HT-29 (cell line): ENCODE data around the gene PCIF1. TPM values are rescaled to one million over a fixed set of nuclear protein-coding genes. Genes with fewer than 3 reads are reported as not detected.

Experiments used
- DNase-seq: peaks from one replicate; pipeline ENCODE4 v3.0.0-alpha.2; 2015; ENCODE audit warnings: low spot score
- total RNA-seq: library from RNA; depleted of rRNA; stranded (reverse); fragments of >200 nt; shearing (Covaris generic); gene quantifications from 2 replicates; pipeline ENCODE4 v1.2.3, GENCODE V29; 2014

PCIF1 gene
- total RNA-seq, 1 experiment from 2014 or later = 31.7 TPM

DNA sequence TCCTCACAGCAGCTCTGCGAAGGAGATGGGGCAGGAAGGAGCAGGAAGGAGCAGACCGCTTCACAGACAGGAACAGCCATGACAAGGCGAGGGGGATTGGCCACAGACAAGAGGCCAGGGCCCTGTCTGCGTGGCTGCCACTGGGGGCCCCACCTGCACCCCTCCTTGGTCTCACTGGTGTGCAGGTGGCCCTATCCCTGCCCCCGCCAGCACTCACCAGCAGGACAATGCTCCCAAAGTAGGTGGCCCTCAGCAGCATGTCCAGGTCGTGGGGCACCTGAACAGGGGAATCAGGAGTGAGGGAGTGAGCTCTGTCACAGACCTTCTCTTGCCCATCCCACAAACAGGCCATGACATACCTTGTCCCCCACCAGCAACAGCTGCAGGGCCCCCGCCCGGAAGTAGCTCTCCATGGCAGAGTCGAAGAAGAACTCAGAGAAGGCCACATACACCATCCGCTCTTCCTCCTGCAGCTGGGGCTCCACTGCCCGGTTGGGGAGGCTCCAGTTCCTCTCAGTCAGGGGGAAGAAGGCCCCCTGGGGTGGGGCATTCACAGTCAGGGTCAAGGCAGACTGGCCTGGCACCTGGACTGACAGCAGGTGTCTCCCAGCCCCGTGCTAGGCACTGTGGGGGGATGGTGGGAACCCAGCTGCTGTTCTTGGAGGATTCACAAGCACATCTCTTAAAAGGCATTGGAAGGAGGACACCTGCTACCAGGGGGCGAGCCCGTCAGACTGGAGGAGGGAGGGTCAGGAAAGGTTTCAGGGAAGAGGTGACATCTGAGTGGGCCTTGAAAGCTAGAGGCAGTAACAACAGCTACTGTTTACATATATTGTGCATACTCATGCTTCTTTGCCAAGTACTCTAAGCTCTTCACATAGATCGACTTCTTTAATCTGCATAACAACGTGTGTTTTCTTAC lies 29.6 kb upstream of the PCIF1 start:
- DNase-seq = no peak

DNA sequence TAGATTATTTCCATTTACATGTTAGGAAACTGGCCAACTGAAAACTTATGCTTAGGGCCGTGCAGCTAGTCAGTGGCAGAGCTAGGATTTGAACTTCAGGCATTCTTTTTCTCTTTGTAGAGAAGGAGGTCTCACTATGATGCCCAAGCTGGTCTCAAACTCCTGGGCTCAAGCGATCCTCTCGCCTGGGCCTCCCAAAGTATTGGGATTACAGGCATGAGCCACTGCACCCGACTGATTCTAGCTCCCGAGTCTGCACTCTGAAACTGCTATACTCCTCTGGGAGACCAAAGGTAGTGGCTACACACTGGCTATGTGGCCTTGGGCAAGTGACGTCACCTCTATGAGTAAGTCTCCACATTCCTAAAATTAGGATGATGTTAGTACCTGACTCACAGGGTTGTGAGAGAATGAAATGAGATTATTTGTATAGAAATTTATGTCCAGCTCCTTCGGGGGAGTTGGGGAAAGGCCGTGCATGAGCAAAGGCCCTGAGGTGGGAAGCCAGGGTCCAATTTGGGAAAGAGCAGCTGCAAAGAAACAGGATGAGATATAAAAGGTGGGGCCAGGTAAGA lies 28.9 kb upstream of the PCIF1 start:
- DNase-seq = no peak

DNA sequence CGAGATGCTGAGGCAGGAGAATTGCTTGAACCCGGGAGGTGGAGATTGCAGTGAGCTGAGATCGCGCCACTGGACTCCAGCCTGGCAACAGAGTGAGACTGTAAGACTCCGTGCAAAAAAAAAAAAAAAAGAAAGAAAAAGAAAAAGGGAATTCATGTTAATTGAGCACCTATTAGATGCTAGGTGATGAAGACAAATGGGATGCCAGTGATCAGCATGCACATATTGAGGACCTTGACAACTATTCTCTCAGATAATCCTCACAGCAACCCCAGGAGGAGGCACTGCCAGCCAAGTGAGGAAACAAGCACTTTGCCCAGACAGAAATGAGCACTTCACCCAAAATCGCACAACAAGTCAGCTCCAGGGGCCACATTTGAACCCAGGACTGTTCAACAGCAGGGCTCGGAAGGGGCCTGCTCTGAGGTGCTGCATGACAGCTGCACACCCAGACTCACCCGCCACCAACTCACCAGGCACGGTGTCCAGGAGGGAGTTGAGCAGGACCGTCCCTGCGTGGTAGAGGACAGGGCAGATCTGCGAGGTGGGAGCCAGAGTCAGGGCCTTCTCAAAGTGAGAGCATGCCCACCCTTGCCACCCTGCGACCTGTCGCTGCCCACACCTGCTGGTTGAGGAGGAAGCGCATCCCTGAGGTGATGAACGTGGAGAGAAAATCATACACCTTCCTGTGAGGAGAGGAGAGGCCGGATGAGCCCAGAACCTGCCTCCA lies 27.1 kb upstream of the PCIF1 start:
- no peak for DNase-seq

DNA sequence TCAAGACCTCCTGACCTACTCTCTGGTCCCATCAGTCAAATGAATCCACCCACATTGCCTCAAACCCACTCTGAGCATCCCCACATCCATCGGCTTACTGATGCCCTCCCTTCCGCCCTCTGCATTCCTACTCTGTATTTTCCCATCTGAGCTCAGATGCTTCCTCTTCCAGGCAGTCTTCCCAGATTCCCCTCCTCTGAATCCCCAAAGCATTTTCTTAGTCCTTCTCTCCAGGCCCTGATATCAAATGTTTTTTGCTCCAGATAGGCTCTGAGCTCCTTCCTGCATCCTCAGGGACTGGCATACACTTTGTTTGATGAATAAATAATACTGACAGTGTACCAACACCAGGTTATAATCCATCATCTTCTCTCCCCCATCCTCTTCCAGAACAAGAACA lies 26.4 kb upstream of the PCIF1 start:
- DNase-seq = no peak

DNA sequence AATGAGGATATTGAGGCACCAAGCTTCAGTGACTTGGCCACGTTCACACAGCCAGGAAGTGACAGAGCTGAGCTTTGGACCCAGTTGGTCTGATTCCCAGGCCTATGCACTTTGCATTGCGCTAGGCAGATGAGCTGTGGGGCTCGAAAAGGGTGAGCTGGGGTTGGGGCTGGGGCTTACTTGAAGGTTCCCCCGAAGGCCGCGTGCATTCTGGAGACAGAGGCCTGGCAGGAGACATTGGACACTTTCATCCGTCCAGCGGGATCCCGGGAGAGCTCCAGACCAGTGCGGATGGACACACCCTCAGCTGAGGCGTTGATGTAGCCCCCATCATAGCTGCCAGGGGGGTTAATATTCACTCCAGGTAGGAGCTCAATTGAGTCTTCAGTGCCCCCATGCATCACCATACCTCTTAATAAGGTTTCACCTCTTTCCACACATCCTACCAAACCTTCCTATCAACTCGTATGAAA lies 25.1 kb upstream of the PCIF1 start:
- DNase-seq = no peak

DNA sequence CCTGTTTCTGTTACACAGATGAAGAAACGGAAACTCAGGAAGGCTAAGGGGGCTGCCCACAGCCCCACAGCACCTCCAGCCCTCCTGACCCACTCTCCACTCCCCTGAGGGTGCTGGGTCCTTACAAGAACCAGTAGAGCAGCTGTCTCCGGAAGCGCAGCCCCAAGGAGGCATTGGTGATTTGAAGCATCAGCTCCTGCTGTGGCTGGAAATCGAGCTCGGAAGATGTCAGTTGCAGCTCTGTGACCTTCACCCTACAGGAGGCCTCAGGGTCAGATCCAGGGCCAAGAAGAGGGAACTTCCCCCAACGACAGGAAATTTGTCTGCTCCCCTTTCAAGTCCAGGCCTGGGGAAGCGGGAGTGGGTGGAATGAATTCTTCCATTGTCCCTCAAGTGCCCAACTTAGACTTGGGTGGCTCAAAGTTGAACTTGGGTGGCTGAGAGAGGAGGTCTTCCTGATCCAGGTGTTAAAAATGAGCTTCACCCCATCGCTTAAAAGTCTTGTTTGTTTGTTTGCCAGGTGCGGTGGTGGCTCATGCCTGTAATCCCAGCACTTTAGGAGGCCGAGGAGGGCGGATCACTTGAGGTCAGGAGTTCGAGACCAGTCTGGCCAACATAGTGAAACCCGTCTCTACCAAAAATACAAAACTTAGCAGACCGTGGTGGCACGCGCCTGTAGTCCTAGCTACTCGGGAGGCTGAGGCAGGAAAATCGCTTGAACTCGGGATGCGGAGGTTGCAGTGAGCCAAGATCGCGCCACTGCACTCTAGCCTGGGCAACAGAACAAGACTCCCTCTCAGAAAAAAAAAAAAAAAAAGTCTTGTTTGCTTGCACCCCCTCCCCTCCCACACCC lies 24.4 kb upstream of the PCIF1 start:
- no peak for DNase-seq

DNA sequence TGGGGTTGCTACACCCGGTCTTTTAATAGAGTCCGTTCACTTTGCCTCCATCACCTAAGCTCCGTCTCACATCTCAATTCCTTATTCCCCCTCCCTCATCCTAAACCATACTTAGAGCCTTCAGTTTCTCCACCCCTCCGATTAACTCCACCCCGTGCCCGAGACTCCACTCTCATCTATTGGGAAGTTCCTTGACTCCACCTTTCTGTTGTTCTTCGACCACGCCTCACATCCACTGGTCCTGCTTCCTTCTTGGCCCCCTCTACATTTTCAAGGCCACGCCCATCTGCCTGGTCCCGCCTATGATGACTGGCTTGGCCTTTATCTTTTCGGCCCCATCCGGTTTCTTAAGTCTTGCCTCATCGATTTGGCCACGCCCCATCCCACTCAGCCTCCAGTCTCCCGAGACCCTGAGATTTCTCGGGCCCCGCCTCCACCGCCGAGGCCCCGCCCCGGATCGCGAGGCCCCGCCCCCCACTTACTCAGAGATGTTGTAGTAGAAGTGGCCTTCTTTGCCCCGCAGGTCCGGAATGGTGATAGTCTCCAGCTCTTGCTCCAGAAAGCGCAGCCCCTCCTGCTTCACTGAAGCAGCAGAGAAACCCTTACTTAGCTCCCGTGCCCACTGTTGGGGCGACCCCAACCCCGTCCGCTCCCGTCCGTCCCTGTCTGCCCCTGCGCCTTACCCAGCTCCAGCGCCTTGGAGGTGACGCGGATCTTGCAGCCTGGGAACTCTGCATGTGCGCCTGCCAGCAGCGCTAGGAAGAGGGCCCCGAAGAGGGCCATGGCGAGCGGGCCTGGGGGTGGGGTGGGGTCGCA lies 23.6 kb upstream of the PCIF1 start:
- DNase-seq = peak; percentile 94

DNA sequence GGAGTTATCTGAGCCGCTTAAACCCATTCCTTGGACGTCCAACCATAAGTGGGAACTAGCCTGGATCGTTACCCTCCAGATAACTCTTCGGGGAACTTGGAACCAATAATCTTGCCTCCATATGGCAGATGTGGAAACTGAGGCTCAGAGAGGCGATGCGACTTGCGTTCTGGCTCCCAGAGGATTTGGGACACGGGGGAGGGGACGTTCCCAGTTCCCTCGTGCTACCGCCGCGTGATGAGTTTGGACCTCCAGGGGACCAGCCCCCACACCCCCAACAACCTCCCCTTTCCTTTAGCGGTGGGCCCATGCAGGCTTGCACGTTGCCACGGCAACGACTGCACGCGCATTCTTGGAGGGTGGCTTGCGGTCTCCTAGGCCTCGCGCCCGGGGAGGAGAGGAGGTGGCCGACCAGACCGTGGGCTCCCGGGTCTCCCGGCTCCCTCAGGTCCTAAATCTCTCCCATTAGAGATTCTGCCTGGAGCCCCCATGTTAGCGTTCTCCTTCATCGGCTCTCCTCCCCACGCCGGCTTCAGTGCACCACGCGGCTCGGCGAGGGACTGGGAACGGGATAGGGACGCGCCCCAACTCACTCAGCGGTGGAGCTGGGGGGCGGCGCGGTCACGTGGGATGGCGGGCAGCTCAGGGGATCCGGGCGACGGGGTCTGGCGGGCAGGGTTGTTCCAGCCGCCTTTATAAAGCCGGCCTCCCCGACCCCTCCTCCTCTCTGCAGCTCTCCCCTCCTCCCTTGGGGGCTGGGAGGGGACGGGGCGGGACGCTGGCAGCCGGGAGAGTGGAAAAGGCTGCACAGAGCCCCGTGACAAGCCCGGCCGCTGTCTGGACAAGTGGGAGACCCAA lies 22.8 kb upstream of the PCIF1 start, which contains the start of gene PLTP:
Gene PLTP, minus strand, starts transcription at position 670 of the 858 bp plus-strand sequence. CDS start 703 bp downstream, outside the sequence.
- DNase-seq = no peak

DNA sequence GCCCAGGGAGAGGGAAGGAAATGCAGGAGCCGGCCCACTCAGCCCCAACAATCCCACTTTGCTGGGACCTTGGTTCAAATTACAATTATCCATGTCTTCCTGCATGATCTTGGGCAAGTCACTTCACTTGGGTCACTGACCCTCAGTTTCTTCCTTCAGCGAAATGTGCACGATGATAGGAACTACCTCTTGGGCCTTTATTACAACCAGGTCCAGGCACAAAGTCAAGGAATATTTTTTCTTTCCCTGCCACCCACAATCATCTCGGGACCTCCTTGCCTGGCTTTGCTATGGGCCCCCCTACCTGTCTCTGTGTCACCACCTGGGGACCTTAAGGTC lies 22.2 kb upstream of the PCIF1 start:
- no peak for DNase-seq

DNA sequence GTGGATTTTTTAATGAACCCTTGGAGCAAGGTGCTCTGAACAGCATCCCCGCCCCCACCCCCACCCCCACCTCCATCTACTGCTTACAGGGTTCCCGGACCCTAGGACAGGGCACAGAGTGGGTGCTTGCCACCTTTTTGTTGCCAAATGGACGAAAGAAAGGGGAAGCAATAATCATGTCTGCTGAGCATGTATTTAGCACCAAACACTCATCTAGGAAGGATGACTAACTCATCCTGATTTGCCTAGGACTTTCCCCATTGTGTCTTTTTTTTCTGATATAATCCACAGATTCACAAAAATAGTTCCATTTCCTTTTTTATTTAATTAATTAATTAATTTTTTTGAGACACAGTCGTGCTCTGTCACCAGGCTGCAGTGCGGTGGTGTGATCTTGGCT lies 21.4 kb upstream of the PCIF1 start:
- no peak for DNase-seq

DNA sequence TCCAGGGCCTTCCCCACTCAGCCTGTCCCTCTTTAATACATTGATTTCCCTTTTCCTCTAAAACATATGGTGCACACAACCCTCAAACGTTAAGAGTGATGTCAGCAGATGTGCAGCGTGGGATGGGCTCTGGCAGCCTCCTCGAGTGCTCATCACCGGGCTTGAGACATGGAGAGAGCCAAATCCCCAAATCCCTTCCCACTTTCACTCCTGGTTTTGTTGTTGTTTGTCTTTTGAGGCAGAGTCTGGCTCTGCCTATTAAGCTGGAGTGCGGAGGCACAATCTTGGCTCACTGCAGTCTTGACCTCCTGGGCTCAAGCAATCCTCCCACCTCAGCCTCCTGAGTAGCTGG lies 16.7 kb upstream of the PCIF1 start:
- DNase-seq = no peak

DNA sequence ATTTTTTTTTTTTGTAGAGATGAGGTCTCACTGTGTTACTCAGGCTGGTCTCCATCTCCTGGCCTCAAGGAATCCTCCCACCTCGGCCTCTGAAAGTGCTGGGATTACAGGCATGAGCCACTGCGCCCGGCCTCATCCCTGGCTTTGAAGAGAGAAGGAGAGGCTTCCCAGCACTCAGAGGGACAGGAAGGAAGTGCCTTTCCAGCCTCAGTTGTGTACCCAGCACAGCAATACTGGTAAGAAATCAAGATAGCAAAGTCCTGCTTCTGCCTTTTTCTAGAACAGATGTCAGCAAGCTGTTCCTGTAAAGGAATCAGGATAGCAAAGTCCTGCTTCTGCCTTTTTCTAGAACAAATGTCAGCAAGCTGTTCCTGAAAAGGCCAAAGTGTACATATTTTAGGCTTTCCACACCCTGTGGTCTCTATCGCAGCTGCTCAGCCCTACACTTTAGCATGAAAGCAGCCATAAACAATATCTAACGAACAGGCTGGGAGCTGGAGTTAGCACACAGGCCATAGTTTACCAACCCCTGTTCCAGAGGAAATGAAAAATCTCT lies 16.2 kb upstream of the PCIF1 start:
- no peak for DNase-seq

DNA sequence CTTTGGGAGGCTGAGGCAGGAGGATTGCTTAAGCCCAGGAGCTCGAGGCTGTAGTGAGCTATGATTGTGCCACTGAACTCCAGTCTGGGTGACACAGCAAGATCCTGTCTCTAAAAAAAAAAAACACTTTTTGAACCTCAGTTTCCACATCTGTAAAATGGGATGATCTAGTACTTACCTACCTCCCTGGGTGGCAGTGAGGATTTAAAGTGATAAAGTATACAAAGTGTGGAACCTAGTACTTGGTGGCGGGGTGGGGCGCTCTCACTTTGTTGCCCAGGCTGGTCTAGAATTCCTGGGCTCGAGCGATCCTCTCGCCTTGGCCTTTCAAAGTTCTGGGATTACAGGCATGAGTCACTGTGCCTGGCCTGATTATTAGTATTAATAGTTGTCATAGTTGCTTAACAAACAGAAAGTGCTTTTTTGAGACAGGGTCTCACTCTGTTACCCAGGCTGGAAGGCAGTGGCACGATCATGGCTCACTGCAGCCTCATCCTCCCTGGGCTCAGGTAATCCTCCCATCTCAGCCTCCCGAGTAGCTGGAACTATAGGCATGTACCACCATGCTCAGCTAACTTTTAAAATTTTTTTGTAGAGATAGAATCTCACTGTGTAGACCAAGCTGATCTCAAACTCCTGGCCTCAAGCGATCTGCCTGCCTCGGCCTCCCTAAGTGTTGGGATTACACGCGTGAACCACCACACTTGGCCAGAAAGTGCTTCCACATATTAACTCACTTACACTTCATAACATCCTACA lies 15.5 kb upstream of the PCIF1 start:
- no peak for DNase-seq

DNA sequence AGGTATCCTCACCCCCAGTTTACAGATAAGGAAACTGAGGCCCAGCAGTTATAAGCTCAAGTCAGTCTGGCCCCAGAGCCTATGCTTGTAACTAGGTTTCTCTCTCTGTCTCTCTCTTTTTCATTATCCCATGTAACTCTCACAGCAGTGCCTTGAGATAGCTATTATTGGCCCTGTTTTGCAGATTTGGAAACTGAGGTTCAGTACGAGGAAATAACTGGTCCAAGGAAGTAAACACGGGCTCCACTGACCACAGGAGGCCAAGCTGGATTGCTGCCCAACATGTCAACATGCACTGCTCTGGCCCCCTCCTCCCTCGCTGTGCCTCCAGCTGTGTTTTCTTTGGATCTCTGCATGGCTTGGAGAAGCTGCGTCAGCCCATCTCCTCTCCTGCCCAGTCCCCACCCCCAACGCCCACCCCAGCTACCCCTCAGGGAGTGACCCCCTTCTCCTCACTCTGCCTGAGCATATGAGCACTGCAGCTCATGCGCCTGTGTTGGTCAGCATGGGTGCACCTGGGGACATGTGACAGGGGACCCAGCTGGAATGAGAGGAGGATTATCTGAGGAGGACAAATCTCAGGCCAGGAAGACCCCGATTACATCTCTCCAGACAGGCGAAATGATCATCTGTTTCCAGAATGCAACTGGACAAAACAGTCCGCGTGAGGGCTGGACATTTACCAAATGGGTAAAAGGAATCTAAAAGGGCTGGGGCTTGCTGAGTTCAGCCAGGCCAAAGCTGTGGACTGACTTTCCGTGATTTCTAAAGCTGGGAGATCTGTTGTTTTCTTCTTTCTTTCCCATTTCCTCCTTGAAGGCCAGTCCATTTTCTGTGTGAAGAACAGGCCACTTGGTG lies 14.7 kb upstream of the PCIF1 start:
- no peak for DNase-seq

DNA sequence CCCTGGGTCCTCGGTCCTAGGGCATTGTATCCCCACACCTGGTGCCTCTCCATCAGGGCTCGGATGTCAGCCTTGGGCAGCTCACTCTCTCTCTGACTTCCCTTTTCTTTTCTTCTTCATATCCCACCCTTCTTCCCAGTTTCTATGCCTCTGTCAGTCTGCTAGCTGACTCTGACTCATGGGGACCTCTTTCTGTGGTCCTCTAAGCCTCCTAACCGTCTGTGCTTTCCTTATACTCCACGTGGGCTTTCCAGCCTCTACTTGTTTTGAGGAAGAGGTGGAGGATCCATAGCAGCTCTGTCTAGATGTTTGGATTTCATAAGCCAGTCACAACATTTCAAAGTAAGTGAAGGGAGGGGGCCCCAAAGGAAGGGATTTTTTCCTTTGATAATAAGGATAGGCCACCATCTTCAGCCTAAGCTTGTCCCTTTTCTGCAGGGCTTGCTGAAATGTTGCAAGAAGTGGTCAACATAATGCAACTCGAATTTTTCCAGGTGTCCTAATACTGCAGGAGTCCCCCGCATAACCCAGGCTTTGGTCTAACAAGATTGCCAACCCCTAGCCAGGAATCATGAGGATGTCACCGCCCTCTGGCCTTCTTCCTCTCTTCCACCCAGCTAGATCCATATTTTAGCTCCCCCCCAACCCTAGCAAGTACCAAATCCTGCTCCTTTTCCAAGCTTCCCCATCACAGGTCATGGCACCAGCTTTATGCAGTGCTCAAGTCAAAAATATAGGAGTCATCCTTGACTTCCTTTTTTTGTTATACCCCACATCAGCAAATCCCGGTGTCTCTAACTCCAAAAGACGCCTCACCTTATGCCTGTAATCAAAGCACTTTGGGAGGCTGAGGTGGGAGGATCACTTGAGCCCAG lies 13.8 kb upstream of the PCIF1 start:
- DNase-seq = no peak

DNA sequence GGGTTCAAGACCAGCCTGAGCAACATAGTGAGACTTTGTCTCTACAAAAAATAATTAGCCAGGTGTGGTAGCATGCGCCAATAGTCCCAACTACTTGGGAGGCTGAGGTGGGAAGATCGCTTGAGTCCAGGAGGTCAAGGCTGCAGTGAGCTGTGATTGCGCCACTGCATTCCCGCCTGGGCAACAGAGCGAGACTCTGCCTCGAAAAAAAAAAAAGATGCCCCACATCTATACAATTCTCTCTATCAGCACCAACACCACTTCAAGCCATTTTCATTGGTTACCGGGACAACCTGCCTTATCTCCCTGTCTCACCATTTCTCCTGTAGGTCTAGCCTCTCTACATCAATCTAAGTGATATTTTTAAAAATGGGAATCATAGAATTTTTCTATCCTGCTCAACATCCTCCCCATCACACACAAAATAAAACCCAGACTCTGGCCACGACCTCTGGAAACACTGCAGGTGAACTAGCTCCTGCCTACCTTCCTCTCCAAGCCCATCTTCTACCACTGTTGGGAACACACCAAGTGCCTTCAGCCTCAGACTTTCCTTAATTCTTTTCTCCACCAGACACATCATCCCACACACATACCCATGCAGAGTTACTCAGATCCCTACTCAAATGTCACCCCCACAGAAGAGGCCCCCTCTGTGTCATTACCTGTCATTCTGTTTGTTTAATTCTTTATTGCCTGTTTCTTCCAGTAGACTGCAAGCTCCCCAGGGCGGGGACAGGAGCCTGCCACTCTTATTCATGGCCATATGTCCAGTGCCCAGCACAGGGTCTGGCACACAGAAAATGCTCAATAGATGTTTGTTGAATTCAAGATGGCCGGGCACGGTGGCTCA lies 12.9 kb upstream of the PCIF1 start:
- no peak for DNase-seq
